ENCODE results near the gene L3MBTL4. TPM values are rescaled to one million over a fixed set of nuclear protein-coding genes. Genes with fewer than 3 reads are reported as not detected.

Gene L3MBTL4
- total and polyA plus RNA-seq, 9 of the 15 experiments (the other 6 are each of a cell fraction or from before 2014, with no cell fraction given): not detected

DNA sequence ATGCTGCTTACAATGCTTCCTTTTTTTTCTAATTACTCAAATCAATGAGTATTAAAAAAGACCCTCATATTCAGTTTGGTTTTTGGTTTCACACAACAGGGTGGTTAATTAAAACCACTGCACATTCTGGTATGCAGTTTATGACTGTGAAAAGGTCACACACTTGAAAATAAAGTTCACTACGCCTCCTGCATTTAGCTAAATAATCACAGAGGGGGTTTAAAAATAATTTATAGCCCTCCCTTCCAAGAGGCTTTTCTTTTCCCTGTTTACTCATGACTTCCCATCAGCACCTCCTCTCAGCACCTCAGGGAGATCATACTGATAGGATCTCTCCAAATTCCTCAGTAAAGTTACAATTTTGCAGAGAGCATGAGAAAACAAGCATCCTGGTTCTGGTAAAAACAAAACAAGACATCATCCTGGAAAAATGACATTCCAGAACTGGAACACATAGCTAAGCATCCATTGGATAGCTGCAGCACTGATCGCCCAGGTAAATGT, 389.9 kb downstream of the L3MBTL4 start:
- DNase-seq (ENCODE audit: extremely low read depth in 1 of 4, low spot score in 3 of 4): no peak
- Histone ChIP-seq H4K20me1 (replicated peaks; ENCODE audit: control insufficient read depth, insufficient read depth, low read length) (no peaks in the 10 kb centered on the region), H3K4me1 (replicated peaks in 1 of 2; ENCODE audit: control insufficient read depth in 2 of 2, insufficient read depth in 2 of 2, low read length in 2 of 2) (no peaks in the 10 kb centered on the region), H2AFZ (ENCODE audit: low read depth, low read length) (no peak overlapping the region), H3K4me2 (ENCODE audit: insufficient read depth, low read length) (no peak overlapping the region), H3K4me3 (no peak overlapping the region), H3K27ac (ENCODE audit: extremely low read depth, low read depth, low read length) (no peak overlapping the region), H3K36me3 (ENCODE audit: control insufficient read depth, insufficient read depth, low read length) (no peaks in the 10 kb centered on the region), H3K27me3 (ENCODE audit: control insufficient read depth in 2 of 2, insufficient read depth in 2 of 2, low read length in 2 of 2) (no peaks in the 10 kb centered on the region), H3K9me3 (replicated peaks; ENCODE audit: control insufficient read depth, insufficient read depth, low read depth, low read length) (no peaks in the 10 kb centered on the region), H3K9ac (ENCODE audit: insufficient read depth in 1 of 2, low read depth in 2 of 2, low read length in 2 of 2) (no peak overlapping the region), H3K9me1 (ENCODE audit: control insufficient read depth, insufficient read depth, low read length) (no peaks in the 10 kb centered on the region), H3K79me2 (ENCODE audit: control insufficient read depth, insufficient read depth, low read length) (no peaks in the 10 kb centered on the region)
- intact Hi-C loops (cut with micrococcal nuclease) (no loop called here), in situ Hi-C loops (cut with MboI) (no loop called here)
- FAIRE-seq: no peak
- CTCF ChIA-PET (ENCODE audit: low intra/inter-chr PET ratio): no interaction called here
- BruUV-seq (replicated peaks): no TSS peak
- POLR2A ChIA-PET: no interaction called here
- ATAC-seq: no peak
- 0% methylated on average over 2 of the region's 2 CpGs for WGBS (ENCODE audit: insufficient coverage, low coverage, missing lambda C conversion rate)
- TF ChIP-seq ZBTB11 (CRISPR knock-in tag; IDR thresholded peaks at IDR 0.05) (no peak), NRF1 (conservative IDR thresholded peaks at IDR 0.05 in 1 of 2, IDR thresholded peaks at IDR 0.05 in 1 of 2) (no peak), KAT8 (IDR thresholded peaks at IDR 0.05; ENCODE audit: low read depth) (no peak), TCFL5 (CRISPR knock-in tag; conservative IDR thresholded peaks at IDR 0.05) (no peak), CHCHD3 (CRISPR knock-in tag; IDR thresholded peaks at IDR 0.05) (no peak), ZNF586 (CRISPR knock-in tag; conservative IDR thresholded peaks at IDR 0.05) (no peak), KLF10 (CRISPR knock-in tag; IDR thresholded peaks at IDR 0.05) (no peak), NCOA6 (IDR thresholded peaks at IDR 0.05) (no peak), ZNF75A (CRISPR knock-in tag; IDR thresholded peaks at IDR 0.05) (no peak), XRCC5 (IDR thresholded peaks at IDR 0.05; ENCODE audit: low read depth, low read length) (no peak), SREBF1 (IDR thresholded peaks at IDR 0.05; ENCODE audit: borderline replicate concordance, low read depth, low read length) (no peak), FOS (IDR thresholded peaks at IDR 0.05; ENCODE audit: extremely low read depth, insufficient read length) (no peak)
- TF ChIP-seq, protein P1, sequence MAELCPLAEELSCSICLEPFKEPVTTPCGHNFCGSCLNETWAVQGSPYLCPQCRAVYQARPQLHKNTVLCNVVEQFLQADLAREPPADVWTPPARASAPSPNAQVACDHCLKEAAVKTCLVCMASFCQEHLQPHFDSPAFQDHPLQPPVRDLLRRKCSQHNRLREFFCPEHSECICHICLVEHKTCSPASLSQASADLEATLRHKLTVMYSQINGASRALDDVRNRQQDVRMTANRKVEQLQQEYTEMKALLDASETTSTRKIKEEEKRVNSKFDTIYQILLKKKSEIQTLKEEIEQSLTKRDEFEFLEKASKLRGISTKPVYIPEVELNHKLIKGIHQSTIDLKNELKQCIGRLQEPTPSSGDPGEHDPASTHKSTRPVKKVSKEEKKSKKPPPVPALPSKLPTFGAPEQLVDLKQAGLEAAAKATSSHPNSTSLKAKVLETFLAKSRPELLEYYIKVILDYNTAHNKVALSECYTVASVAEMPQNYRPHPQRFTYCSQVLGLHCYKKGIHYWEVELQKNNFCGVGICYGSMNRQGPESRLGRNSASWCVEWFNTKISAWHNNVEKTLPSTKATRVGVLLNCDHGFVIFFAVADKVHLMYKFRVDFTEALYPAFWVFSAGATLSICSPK (IDR thresholded peaks at IDR 0.05; ENCODE audit: borderline replicate concordance): no peak
- TF ChIP-seq, protein P2, sequence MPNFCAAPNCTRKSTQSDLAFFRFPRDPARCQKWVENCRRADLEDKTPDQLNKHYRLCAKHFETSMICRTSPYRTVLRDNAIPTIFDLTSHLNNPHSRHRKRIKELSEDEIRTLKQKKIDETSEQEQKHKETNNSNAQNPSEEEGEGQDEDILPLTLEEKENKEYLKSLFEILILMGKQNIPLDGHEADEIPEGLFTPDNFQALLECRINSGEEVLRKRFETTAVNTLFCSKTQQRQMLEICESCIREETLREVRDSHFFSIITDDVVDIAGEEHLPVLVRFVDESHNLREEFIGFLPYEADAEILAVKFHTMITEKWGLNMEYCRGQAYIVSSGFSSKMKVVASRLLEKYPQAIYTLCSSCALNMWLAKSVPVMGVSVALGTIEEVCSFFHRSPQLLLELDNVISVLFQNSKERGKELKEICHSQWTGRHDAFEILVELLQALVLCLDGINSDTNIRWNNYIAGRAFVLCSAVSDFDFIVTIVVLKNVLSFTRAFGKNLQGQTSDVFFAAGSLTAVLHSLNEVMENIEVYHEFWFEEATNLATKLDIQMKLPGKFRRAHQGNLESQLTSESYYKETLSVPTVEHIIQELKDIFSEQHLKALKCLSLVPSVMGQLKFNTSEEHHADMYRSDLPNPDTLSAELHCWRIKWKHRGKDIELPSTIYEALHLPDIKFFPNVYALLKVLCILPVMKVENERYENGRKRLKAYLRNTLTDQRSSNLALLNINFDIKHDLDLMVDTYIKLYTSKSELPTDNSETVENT (CRISPR knock-in tag; IDR thresholded peaks at IDR 0.05): no peak

All from K562 (cell line).